Mammary epithelial cell (primary cell): ENCODE measurements around the gene CSTPP1.

Source experiments
- CTCF ChIP-seq, 2 donors: IDR thresholded peaks in 1 of 2; conservative IDR thresholded peaks in 1 of 2; 2 replicates each; pipeline ENCODE4 v1.5.1; 2011 to 2012; ENCODE audit warnings: inconsistent platforms in 2 of 2, low read length in 2 of 2, mild to moderate bottlenecking in 2 of 2, control low read depth in 1 of 2, low read depth in 1 of 2; ENCODE audit not compliant: insufficient read depth in 1 of 2; ENCODE audit errors: extremely low read depth in 1 of 2
- EZH2 ChIP-seq: IDR thresholded peaks from 2 replicates; pipeline ENCODE4 v1.6.1; 2012; ENCODE audit warnings: low read length, inconsistent platforms, borderline replicate concordance

- TF ChIP-seq CTCF (conservative IDR thresholded peaks at IDR 0.05 in 1 of 2, IDR thresholded peaks at IDR 0.05 in 1 of 2; ENCODE audit: extremely low read depth in 1 of 2, insufficient read depth in 1 of 2, low read depth in 1 of 2, low read length in 2 of 2) (no peak), EZH2 (no peak)
Observed at GRCh38 chr11:46966773-46967172, 30.2 kb downstream of the CSTPP1 start.
